Measurements from ENCODE around the gene CYB5R2. TPM values are rescaled to one million over a fixed set of nuclear protein-coding genes. Genes with fewer than 3 reads are reported as not detected.

CYB5R2 gene
- total and polyA plus RNA-seq, 5 donors from 2014 or later, result 0.54 TPM; not detected in 4

DNA sequence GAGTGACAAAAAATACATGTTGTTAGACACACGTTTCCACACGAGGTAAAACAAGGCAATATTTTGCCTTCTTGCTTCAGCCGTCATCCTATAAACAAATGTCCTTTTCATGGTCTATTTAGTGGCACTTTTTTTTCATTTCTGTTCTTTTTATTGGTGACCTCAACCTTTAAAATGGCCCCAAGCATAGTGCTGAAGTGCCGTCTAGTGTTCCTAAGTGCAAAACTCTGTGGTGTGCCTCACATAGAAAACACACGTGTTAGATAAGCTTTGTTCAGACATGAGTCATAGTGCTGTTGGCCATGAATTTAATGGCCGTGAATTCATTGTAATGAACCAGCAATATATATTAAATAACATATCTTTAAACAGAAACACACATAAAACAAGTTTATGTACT lies 17.3 kb upstream of the CYB5R2 start:
- no peak for DNase-seq
- H3K36me3 Mint-ChIP-seq, result no peaks in the 10 kb centered on the region
- H3K4me3 Mint-ChIP-seq, result no peak overlapping the region
- Histone ChIP-seq H3K9me3 (ENCODE audit: control insufficient read depth in 2 of 2, low read length in 2 of 2) (no peaks in the 10 kb centered on the region), H3K27ac (ENCODE audit: insufficient read depth, low read length, poor library complexity, severe bottlenecking) (no peak overlapping the region), H3K36me3 (ENCODE audit: control insufficient read depth, insufficient read depth, low read length) (no peaks in the 10 kb centered on the region), H3K4me1 (ENCODE audit: control insufficient read depth, insufficient read depth, low read length, poor library complexity, severe bottlenecking) (no peaks in the 10 kb centered on the region), H3K27me3 (ENCODE audit: control insufficient read depth, insufficient read depth, low read length) (peaks cover 16% of the 10 kb centered on the region), H3K4me3 (ENCODE audit: low read depth, low read length) (no peak overlapping the region)
- no peak overlapping the region for H3K27ac Mint-ChIP-seq
- H3K9me3 Mint-ChIP-seq, result no peaks in the 10 kb centered on the region
- ATAC-seq (ENCODE audit: low read depth in 2 of 2), result no peak
- H3K4me1 Mint-ChIP-seq, result no peaks in the 10 kb centered on the region
- H3K27me3 Mint-ChIP-seq, result peaks cover 33% of the 10 kb centered on the region

DNA sequence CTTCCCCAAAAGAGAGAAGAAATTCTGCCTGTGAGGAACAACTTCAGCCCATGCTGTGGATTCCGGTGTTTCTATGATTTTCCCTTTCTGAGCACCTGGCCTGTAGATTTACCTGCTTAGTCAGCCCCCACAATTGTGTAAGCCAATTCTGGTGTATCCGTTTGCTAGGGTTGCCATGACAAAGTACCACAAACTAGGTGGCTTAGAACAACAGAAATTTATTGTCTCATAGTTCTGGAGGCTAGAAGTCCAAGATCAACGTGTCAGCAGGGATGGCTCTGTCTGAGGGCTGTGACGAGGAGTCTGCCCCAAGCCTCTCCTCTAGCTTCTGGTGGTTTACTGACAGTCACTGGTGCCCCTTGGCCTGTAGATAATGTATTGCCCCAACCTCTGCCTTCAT lies 15.9 kb upstream of the CYB5R2 start:
- no peaks in the 10 kb centered on the region for H3K9me3 ChIP-seq (ENCODE audit: control insufficient read depth in 2 of 2, low read length in 2 of 2)
- H3K4me3 ChIP-seq (ENCODE audit: low read depth, low read length), result no peak overlapping the region
- H3K4me3 Mint-ChIP-seq, result no peak overlapping the region
- no peaks in the 10 kb centered on the region for H3K9me3 Mint-ChIP-seq
- H3K4me1 ChIP-seq (ENCODE audit: control insufficient read depth, insufficient read depth, low read length, poor library complexity, severe bottlenecking), result no peaks in the 10 kb centered on the region
- no peaks in the 10 kb centered on the region for H3K36me3 ChIP-seq (ENCODE audit: control insufficient read depth, insufficient read depth, low read length)
- no peaks in the 10 kb centered on the region for H3K4me1 Mint-ChIP-seq
- no peak overlapping the region for H3K27ac Mint-ChIP-seq
- peaks cover 30% of the 10 kb centered on the region for H3K27me3 Mint-ChIP-seq
- ATAC-seq (ENCODE audit: low read depth in 2 of 2) (no peak), DNase-seq (no peak)
- peaks cover 19% of the 10 kb centered on the region for H3K27me3 ChIP-seq (ENCODE audit: control insufficient read depth, insufficient read depth, low read length)
- no peaks in the 10 kb centered on the region for H3K36me3 Mint-ChIP-seq
- H3K27ac ChIP-seq (ENCODE audit: insufficient read depth, low read length, poor library complexity, severe bottlenecking), result no peak overlapping the region

DNA sequence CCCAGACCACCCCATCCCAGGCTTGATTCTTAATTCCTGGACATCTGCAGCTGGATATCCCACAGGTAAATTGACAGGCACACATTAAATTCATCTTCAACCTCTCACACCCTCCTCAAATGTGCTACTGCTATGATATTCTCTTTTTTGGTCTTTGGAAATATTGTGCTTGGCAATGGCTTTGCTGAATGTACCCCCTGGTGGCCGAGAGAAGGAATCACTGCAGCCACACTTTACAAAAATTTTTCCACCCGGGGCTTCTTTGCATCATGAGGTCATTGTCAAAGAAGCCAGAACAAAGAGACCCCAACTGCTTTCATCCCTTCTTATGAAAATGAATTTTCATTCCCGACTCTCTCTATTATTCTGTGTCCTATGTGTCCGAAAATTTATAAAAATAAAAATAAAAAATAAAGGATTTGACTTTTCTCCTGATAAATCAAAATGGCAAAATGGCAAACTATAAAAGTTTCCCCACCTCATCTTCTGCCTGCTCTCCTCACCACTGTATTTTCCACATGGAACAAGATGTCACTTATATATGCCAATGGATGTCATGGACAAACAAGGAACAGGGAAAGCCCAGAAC lies 15.0 kb upstream of the CYB5R2 start:
- Histone ChIP-seq H3K9me3 (ENCODE audit: control insufficient read depth in 2 of 2, low read length in 2 of 2) (no peaks in the 10 kb centered on the region), H3K4me3 (ENCODE audit: low read depth, low read length) (no peak overlapping the region), H3K36me3 (ENCODE audit: control insufficient read depth, insufficient read depth, low read length) (no peaks in the 10 kb centered on the region), H3K4me1 (ENCODE audit: control insufficient read depth, insufficient read depth, low read length, poor library complexity, severe bottlenecking) (no peaks in the 10 kb centered on the region), H3K27ac (ENCODE audit: insufficient read depth, low read length, poor library complexity, severe bottlenecking) (no peak overlapping the region), H3K27me3 (ENCODE audit: control insufficient read depth, insufficient read depth, low read length) (peaks cover 18% of the 10 kb centered on the region)
- DNase-seq, result peak in 2 of 3 donors; percentile 16 to 38
- Mint-ChIP-seq H3K36me3 (no peaks in the 10 kb centered on the region), H3K9me3 (no peaks in the 10 kb centered on the region), H3K27ac (no peak overlapping the region), H3K4me3 (no peak overlapping the region), H3K27me3 (peaks cover 20% of the 10 kb centered on the region), H3K4me1 (no peaks in the 10 kb centered on the region)
- no peak for ATAC-seq (ENCODE audit: low read depth in 2 of 2)

DNA sequence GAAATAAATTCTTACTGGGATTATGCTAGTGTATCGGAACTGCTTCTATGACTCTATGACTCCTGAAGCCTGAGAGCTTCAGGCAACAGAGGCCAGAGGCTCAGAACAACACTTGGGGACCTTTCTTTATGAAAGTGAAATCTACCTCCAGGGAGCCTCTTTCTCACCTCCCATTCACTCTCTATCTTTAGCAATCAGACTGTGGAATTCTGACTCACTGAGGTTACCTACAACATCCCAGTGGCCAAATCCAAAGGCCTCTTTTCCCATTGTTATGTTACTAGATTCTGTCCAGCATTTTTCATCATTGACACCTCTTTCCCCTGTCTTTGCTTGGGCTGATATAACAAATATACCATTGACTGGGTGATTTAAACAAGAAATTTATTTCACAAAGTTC lies 14.1 kb upstream of the CYB5R2 start:
- ATAC-seq (ENCODE audit: low read depth in 2 of 2) (no peak), DNase-seq (no peak)
- Histone ChIP-seq H3K27me3 (ENCODE audit: control insufficient read depth, insufficient read depth, low read length) (peaks cover 13% of the 10 kb centered on the region), H3K36me3 (ENCODE audit: control insufficient read depth, insufficient read depth, low read length) (no peaks in the 10 kb centered on the region), H3K4me1 (ENCODE audit: control insufficient read depth, insufficient read depth, low read length, poor library complexity, severe bottlenecking) (no peaks in the 10 kb centered on the region), H3K27ac (ENCODE audit: insufficient read depth, low read length, poor library complexity, severe bottlenecking) (no peak overlapping the region), H3K9me3 (ENCODE audit: control insufficient read depth in 2 of 2, low read length in 2 of 2) (no peaks in the 10 kb centered on the region), H3K4me3 (ENCODE audit: low read depth, low read length) (no peak overlapping the region)
- peaks cover 13% of the 10 kb centered on the region for H3K27me3 Mint-ChIP-seq
- no peaks in the 10 kb centered on the region for H3K4me1 Mint-ChIP-seq
- no peak overlapping the region for H3K27ac Mint-ChIP-seq
- H3K9me3 Mint-ChIP-seq, result no peaks in the 10 kb centered on the region
- H3K4me3 Mint-ChIP-seq, result no peak overlapping the region
- no peaks in the 10 kb centered on the region for H3K36me3 Mint-ChIP-seq

DNA sequence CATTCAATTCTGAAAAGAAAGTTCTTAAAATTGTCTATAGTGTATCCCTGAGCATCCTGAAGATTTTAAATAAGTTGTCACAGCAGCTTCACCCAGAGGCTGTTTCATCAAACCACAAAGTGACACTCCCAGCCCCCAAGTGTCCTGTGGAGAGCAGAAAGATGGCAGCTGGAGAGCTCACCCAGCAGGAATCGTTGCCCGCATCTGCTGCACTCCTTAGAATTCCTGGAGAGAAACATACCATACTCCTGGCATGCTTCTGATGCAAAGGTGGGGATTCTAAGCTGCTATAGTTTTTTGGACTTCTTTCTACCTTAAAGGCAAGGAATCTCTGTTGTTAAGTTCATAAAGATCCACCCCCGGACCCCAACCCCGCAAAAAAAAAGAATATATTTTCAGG lies 13.5 kb upstream of the CYB5R2 start:
- DNase-seq (no peak), ATAC-seq (ENCODE audit: low read depth in 2 of 2) (no peak)
- Histone ChIP-seq H3K36me3 (ENCODE audit: control insufficient read depth, insufficient read depth, low read length) (no peaks in the 10 kb centered on the region), H3K27ac (ENCODE audit: insufficient read depth, low read length, poor library complexity, severe bottlenecking) (no peak overlapping the region), H3K4me3 (ENCODE audit: low read depth, low read length) (no peak overlapping the region), H3K4me1 (ENCODE audit: control insufficient read depth, insufficient read depth, low read length, poor library complexity, severe bottlenecking) (no peaks in the 10 kb centered on the region), H3K27me3 (ENCODE audit: control insufficient read depth, insufficient read depth, low read length) (peaks cover 12% of the 10 kb centered on the region), H3K9me3 (ENCODE audit: control insufficient read depth in 2 of 2, low read length in 2 of 2) (no peaks in the 10 kb centered on the region)
- H3K27ac Mint-ChIP-seq, result no peak overlapping the region
- no peaks in the 10 kb centered on the region for H3K9me3 Mint-ChIP-seq
- no peaks in the 10 kb centered on the region for H3K4me1 Mint-ChIP-seq
- no peaks in the 10 kb centered on the region for H3K36me3 Mint-ChIP-seq
- peaks cover 13% of the 10 kb centered on the region for H3K27me3 Mint-ChIP-seq
- H3K4me3 Mint-ChIP-seq, result no peak overlapping the region

DNA sequence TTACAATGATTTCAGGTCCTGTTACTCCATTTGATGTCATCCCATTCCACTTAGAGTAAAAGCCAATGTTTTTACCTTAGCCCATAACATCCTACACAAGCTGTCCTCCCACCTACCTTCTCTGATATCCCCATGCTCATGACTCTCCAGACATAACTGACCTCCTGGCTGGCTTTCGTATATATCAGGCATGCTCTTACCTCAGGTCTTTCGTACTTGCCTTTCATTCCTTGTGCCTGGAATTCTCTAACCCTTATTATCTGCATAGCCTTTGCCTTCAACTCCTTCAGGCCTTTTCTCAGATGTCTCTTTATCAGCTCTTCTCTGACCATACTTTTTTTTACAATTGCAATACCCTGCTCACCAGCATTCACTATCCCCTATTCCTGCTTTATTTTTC lies 10.3 kb upstream of the CYB5R2 start:
- Mint-ChIP-seq H3K4me3 (no peak overlapping the region), H3K27ac (no peak overlapping the region), H3K27me3 (peaks cover 12% of the 10 kb centered on the region), H3K36me3 (no peaks in the 10 kb centered on the region), H3K9me3 (no peaks in the 10 kb centered on the region), H3K4me1 (no peaks in the 10 kb centered on the region)
- no peak overlapping the region for H3K27ac ChIP-seq (ENCODE audit: insufficient read depth, low read length, poor library complexity, severe bottlenecking)
- peaks cover 6% of the 10 kb centered on the region for H3K27me3 ChIP-seq (ENCODE audit: control insufficient read depth, insufficient read depth, low read length)
- ATAC-seq (ENCODE audit: low read depth in 2 of 2), result no peak
- H3K4me3 ChIP-seq (ENCODE audit: low read depth, low read length), result no peak overlapping the region
- no peaks in the 10 kb centered on the region for H3K4me1 ChIP-seq (ENCODE audit: control insufficient read depth, insufficient read depth, low read length, poor library complexity, severe bottlenecking)
- DNase-seq, result no peak
- H3K36me3 ChIP-seq (ENCODE audit: control insufficient read depth, insufficient read depth, low read length), result no peaks in the 10 kb centered on the region
- no peaks in the 10 kb centered on the region for H3K9me3 ChIP-seq (ENCODE audit: control insufficient read depth in 2 of 2, low read length in 2 of 2)

DNA sequence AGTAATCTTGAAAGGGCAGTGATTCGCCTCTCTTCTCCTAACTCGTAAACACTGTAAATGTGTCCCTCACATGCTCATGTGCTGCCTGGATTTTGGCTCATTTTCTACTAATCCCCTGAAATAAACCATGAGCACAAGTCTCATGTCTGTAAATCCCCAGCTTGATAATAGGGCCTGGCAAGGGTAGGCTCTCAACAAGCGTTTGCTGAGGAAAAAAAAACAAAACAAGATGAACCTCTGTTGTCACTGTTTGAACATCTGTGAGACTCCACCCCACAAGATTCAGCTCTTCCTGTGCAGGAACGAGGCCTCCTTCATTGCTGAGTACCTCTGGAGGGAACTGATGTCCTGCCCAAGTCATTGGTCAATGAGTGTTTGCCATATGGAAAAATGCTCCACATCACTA lies 4.5 kb upstream of the CYB5R2 start:
- H3K27me3 ChIP-seq (ENCODE audit: control insufficient read depth, insufficient read depth, low read length), result peaks cover 15% of the 10 kb centered on the region
- no peaks in the 10 kb centered on the region for H3K36me3 ChIP-seq (ENCODE audit: control insufficient read depth, insufficient read depth, low read length)
- no peaks in the 10 kb centered on the region for H3K36me3 Mint-ChIP-seq
- H3K27ac ChIP-seq (ENCODE audit: insufficient read depth, low read length, poor library complexity, severe bottlenecking), result no peak overlapping the region
- DNase-seq (no peak), ATAC-seq (ENCODE audit: low read depth in 2 of 2) (no peak)
- no peak overlapping the region for H3K4me3 Mint-ChIP-seq
- H3K27me3 Mint-ChIP-seq, result peaks cover 33% of the 10 kb centered on the region
- no peaks in the 10 kb centered on the region for H3K4me1 ChIP-seq (ENCODE audit: control insufficient read depth, insufficient read depth, low read length, poor library complexity, severe bottlenecking)
- peaks cover 0 to 8% (median 2%) of the 10 kb centered on the region in 4 donors for H3K4me1 Mint-ChIP-seq
- H3K9me3 Mint-ChIP-seq, result no peaks in the 10 kb centered on the region
- no peaks in the 10 kb centered on the region for H3K9me3 ChIP-seq (ENCODE audit: control insufficient read depth in 2 of 2, low read length in 2 of 2)
- no peak overlapping the region for H3K27ac Mint-ChIP-seq
- no peak overlapping the region for H3K4me3 ChIP-seq (ENCODE audit: low read depth, low read length)

DNA sequence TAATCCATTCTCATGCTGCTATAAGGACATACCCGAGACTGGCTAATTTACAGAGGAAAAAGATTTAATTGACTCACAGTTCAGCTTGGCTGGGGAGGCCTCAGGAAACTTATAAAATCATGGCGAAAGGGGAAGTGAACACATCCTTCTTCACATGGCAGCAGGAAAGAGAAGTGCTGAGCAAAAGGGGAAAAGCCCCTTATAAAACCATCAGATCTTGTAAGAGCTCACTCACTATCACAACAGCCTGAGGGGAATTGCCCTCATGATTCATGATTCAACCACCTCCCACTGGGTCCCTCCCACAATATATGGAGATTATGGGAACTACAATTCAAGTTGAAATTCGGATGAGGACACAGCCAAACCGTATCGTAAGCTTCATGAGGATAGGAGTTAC lies 3.8 kb upstream of the CYB5R2 start:
- Mint-ChIP-seq H3K27ac (no peak overlapping the region), H3K4me1 (peaks cover 0 to 8% (median 2%) of the 10 kb centered on the region in 4 donors)
- no peak for ATAC-seq (ENCODE audit: low read depth in 2 of 2)

More for the DNA sequence above, 3.8 kb upstream of the CYB5R2 start:
- H3K4me3 Mint-ChIP-seq, result no peak overlapping the region
- Histone ChIP-seq H3K4me1 (ENCODE audit: control insufficient read depth, insufficient read depth, low read length, poor library complexity, severe bottlenecking) (no peaks in the 10 kb centered on the region), H3K27me3 (ENCODE audit: control insufficient read depth, insufficient read depth, low read length) (peaks cover 18% of the 10 kb centered on the region), H3K4me3 (ENCODE audit: low read depth, low read length) (no peak overlapping the region), H3K27ac (ENCODE audit: insufficient read depth, low read length, poor library complexity, severe bottlenecking) (no peak overlapping the region), H3K36me3 (ENCODE audit: control insufficient read depth, insufficient read depth, low read length) (no peaks in the 10 kb centered on the region), H3K9me3 (ENCODE audit: control insufficient read depth in 2 of 2, low read length in 2 of 2) (no peaks in the 10 kb centered on the region)
- peaks cover 40% of the 10 kb centered on the region for H3K27me3 Mint-ChIP-seq
- DNase-seq, result no peak
- no peaks in the 10 kb centered on the region for H3K9me3 Mint-ChIP-seq
- no peaks in the 10 kb centered on the region for H3K36me3 Mint-ChIP-seq
